Measurements from ENCODE around the gene RBM44.

Gene RBM44

GRCh38 chr2:237791977-237792727 lies 6.4 kb upstream of the RBM44 start:
- DNase-seq (ENCODE audit: low read depth): no peak
- TF ChIP-seq POLR2A (IDR thresholded peaks at IDR 0.05; ENCODE audit: extremely low read depth, insufficient read length) (no peak), MAX (IDR thresholded peaks at IDR 0.05; ENCODE audit: low read depth, low read length) (no peak), MYC (IDR thresholded peaks at IDR 0.05; ENCODE audit: low read depth, low read length) (no peak)
- H3K4me3 ChIP-seq (ENCODE audit: low read depth, low read length): no peak overlapping the region

- no peak for DNase-seq (ENCODE audit: low read depth)
- TF ChIP-seq MAX (IDR thresholded peaks at IDR 0.05; ENCODE audit: low read depth, low read length) (no peak), CTCF (IDR thresholded peaks at IDR 0.05; ENCODE audit: low read depth, low read length) (no peak), MYC (IDR thresholded peaks at IDR 0.05; ENCODE audit: low read depth, low read length) (no peak), POLR2A (IDR thresholded peaks at IDR 0.05; ENCODE audit: extremely low read depth, insufficient read length) (no peak)
- H3K4me3 ChIP-seq (ENCODE audit: low read depth, low read length): no peak overlapping the region
These were observed 1.3 kb upstream of the RBM44 start for GRCh38 chr2:237797253-237797652.

GRCh38 chr2:237799060-237799428 lies 465 bp downstream of the RBM44 start:
- no peak for DNase-seq (ENCODE audit: low read depth)
- TF ChIP-seq MYC (IDR thresholded peaks at IDR 0.05; ENCODE audit: low read depth, low read length): no peak
- no peak for TF ChIP-seq MAX (IDR thresholded peaks at IDR 0.05; ENCODE audit: low read depth, low read length)
- no peak for TF ChIP-seq POLR2A (IDR thresholded peaks at IDR 0.05; ENCODE audit: extremely low read depth, insufficient read length)
- TF ChIP-seq CTCF (IDR thresholded peaks at IDR 0.05; ENCODE audit: low read depth, low read length): no peak
- H3K4me3 ChIP-seq (ENCODE audit: low read depth, low read length): no peak overlapping the region

- no peak overlapping the region for H3K4me3 ChIP-seq (ENCODE audit: low read depth, low read length)
- DNase-seq (ENCODE audit: low read depth): no peak
- no peak for TF ChIP-seq MYC (IDR thresholded peaks at IDR 0.05; ENCODE audit: low read depth, low read length)
These were observed 2.9 kb downstream of the RBM44 start for GRCh38 chr2:237801466-237801865.

- H3K4me3 ChIP-seq (ENCODE audit: low read depth, low read length): no peak overlapping the region
These were observed 7.8 kb downstream of the RBM44 start for GRCh38 chr2:237806334-237806733.

GRCh38 chr2:237815637-237816036 lies 17.1 kb downstream of the RBM44 start:
- DNase-seq (ENCODE audit: low read depth): no peak
- TF ChIP-seq MAX (IDR thresholded peaks at IDR 0.05; ENCODE audit: low read depth, low read length): no peak
- no peak for TF ChIP-seq CTCF (IDR thresholded peaks at IDR 0.05; ENCODE audit: low read depth, low read length)
- no peak for TF ChIP-seq MYC (IDR thresholded peaks at IDR 0.05; ENCODE audit: low read depth, low read length)
- no peak for TF ChIP-seq POLR2A (IDR thresholded peaks at IDR 0.05; ENCODE audit: extremely low read depth, insufficient read length)
- no peak overlapping the region for H3K4me3 ChIP-seq (ENCODE audit: low read depth, low read length)

More at GRCh38 chr2:237806334-237806733, 7.8 kb downstream of the RBM44 start:
- no peak for DNase-seq (ENCODE audit: low read depth)
- no peak for TF ChIP-seq CTCF (IDR thresholded peaks at IDR 0.05; ENCODE audit: low read depth, low read length)
- TF ChIP-seq MYC (IDR thresholded peaks at IDR 0.05; ENCODE audit: low read depth, low read length): no peak
- TF ChIP-seq POLR2A (IDR thresholded peaks at IDR 0.05; ENCODE audit: extremely low read depth, insufficient read length): no peak
- TF ChIP-seq MAX (IDR thresholded peaks at IDR 0.05; ENCODE audit: low read depth, low read length): no peak

Measured in NB4 (cell line).